Esophagus squamous epithelium (tissue), 5 donors: Measurements from ENCODE around the gene MYL11. TPM values are rescaled to one million over a fixed set of nuclear protein-coding genes. Genes with fewer than 3 reads are reported as not detected.
"Not testable (repeated sequence)": the region's sequence is repeated elsewhere in the genome, so short reads cannot be mapped to it uniquely, and the experiment has no call there.

ENCODE experiments used
- DNase-seq: peaks from one replicate; lab custom pipeline; 2025; lab: John Stamatoyannopoulos, UW
- H3K27ac ChIP-seq, 4 donors: fragments of 200-600 bp; sonication (generic); one replicate each; pipeline ENCODE4 v1.5.1; 2016 to 2019; ENCODE audit warnings: mild to moderate bottlenecking in 1 of 4
- H3K27me3 ChIP-seq, 4 donors: fragments of 200-600 bp; sonication (generic); 1 replicate in 3 of 4; 2 replicates in 1 of 4; pipeline versions ENCODE4 v1.5.1 to v1.6.0; 2017 to 2021; ENCODE audit warnings: antibody characterized with exemption in 1 of 4
- H3K36me3 ChIP-seq, 3 donors: fragments of 200-600 bp; sonication (generic); one replicate each; pipeline ENCODE4 v1.5.1; 2016 to 2019
- H3K4me1 ChIP-seq, 3 donors: fragments of 200-600 bp; sonication (generic); one replicate each; pipeline ENCODE4 v1.5.1; 2017 to 2019
- H3K4me3 ChIP-seq, 4 donors: fragments of 200-600 bp; sonication (generic); 1 replicate in 3 of 4; 2 replicates in 1 of 4; pipeline ENCODE4 v1.5.1; 2016 to 2019; ENCODE audit warnings: mild to moderate bottlenecking in 2 of 4, moderate library complexity in 1 of 4
- H3K9me3 ChIP-seq, 3 donors: fragments of 200-600 bp; sonication (generic); one replicate each; pipeline ENCODE4 v1.5.1; 2016 to 2019
- CTCF ChIP-seq, 6 experiments: fragments of 450-650 bp in 4 of 6; fragments of 200-600 bp in 2 of 6; sonication (generic) in 2 of 6; IDR thresholded peaks; one replicate each; pipeline ENCODE4 v1.5.1; 2016 to 2019; ENCODE audit warnings: antibody characterized with exemption in 6 of 6, mild to moderate bottlenecking in 4 of 6, moderate library complexity in 4 of 6
- POLR2A ChIP-seq, 4 donors: fragments of 450-650 bp; IDR thresholded peaks; one replicate each; pipeline ENCODE4 v1.6.1; 2017; ENCODE audit warnings: antibody characterized with exemption in 4 of 4, mild to moderate bottlenecking in 4 of 4, moderate library complexity in 3 of 4
- WGBS, 2 donors: methylation state at CpG; one replicate each; pipeline ENCODE4 v1.1.5; 2018; 5-methylcytosine and 5-hydroxymethylcytosine counted together
- intact Hi-C: fragments of 100-400 bp; cut with DNase I; formaldehyde crosslinking; loops from one replicate; pipeline ENCODE4 v1.15.0; 2022
- total RNA-seq, 4 donors: library from RNA; depleted of rRNA; stranded (reverse); fragments of >200 nt; gene quantifications; one replicate each; pipeline ENCODE4 v1.1.0, GENCODE V29; 2016
- donor health status: DM: yes; HTN: yes; CAD: no.

The MYL11 gene
- total RNA-seq, 4 donors from 2014 or later = not detected

- Histone ChIP-seq H3K27ac (no peak overlapping the region), H3K4me1 (peaks cover 0 to 12% (median 5%) of the 10 kb centered on the region in 3 donors), H3K9me3 (no peaks in the 10 kb centered on the region), H3K36me3 (no peaks in the 10 kb centered on the region), H3K4me3 (no peak overlapping the region), H3K27me3 (no peaks in the 10 kb centered on the region)
- intact Hi-C loops = no loop called here
- TF ChIP-seq CTCF (IDR thresholded peaks at IDR 0.05) (no peak), POLR2A (IDR thresholded peaks at IDR 0.05) (no peak)
- DNase-seq = no peak
- 36 to 56% methylated on average over 8 to 9 of the region's 13 CpGs for WGBS, 2 donors
Measured at GRCh38 chr16:30340621-30341020, 34.0 kb upstream of the MYL11 start.

GRCh38 chr16:30341971-30342370 lies 32.6 kb upstream of the MYL11 start:
- not testable (repeated sequence) for H3K36me3 ChIP-seq

GRCh38 chr16:30342751-30343490 lies 31.7 kb upstream of the MYL11 start:
- intact Hi-C loops = no loop called here
- TF ChIP-seq CTCF (IDR thresholded peaks at IDR 0.05) (no peak), POLR2A (IDR thresholded peaks at IDR 0.05) (no peak)
- no peaks in the 10 kb centered on the region for H3K27me3 ChIP-seq
- H3K27ac ChIP-seq = no peak overlapping the region
- DNase-seq = no peak
- H3K36me3 ChIP-seq = no peaks in the 10 kb centered on the region
- 91 to 96% methylated on average over 4 to 15 of the region's 32 CpGs for WGBS, 2 donors
- no peaks in the 10 kb centered on the region for H3K9me3 ChIP-seq
- no peak overlapping the region for H3K4me3 ChIP-seq
- peaks cover 0 to 5% (median 0%) of the 10 kb centered on the region in 3 donors for H3K4me1 ChIP-seq

More at GRCh38 chr16:30341971-30342370, 32.6 kb upstream of the MYL11 start:
- H3K9me3 ChIP-seq, intact Hi-C loops, H3K27me3 ChIP-seq, H3K27ac ChIP-seq, DNase-seq, H3K4me3 ChIP-seq, H3K4me1 ChIP-seq: not testable (repeated sequence)
- WGBS, 2 donors = 94% methylated on average over 8 of the region's 8 CpGs

GRCh38 chr16:30343491-30343820 lies 31.1 kb upstream of the MYL11 start:
- H3K4me3 ChIP-seq, H3K27ac ChIP-seq, H3K36me3 ChIP-seq, H3K4me1 ChIP-seq, H3K9me3 ChIP-seq, intact Hi-C loops, DNase-seq, H3K27me3 ChIP-seq: not testable (repeated sequence)
- 84 to 92% methylated on average over 5 to 11 of the region's 11 CpGs for WGBS, 2 donors

GRCh38 chr16:30346286-30346685 lies 28.3 kb upstream of the MYL11 start:
- DNase-seq = no peak
- Histone ChIP-seq H3K9me3 (no peaks in the 10 kb centered on the region), H3K27ac (no peak overlapping the region), H3K36me3 (peaks cover 3 to 13% (median 5%) of the 10 kb centered on the region in 3 donors), H3K27me3 (no peaks in the 10 kb centered on the region), H3K4me1 (peaks cover 0 to 6% (median 2%) of the 10 kb centered on the region in 3 donors), H3K4me3 (no peak overlapping the region)
- intact Hi-C loops = no loop called here
- TF ChIP-seq POLR2A (IDR thresholded peaks at IDR 0.05) (no peak), CTCF (IDR thresholded peaks at IDR 0.05) (no peak)
- WGBS, 2 donors = 84 to 92% methylated on average over 3 of the region's 3 CpGs

- Histone ChIP-seq H3K4me1 (peaks cover 13 to 24% (median 18%) of the 10 kb centered on the region in 3 donors), H3K36me3 (peaks cover 10 to 32% (median 12%) of the 10 kb centered on the region in 3 donors), H3K27ac (no peak overlapping the region), H3K27me3 (no peaks in the 10 kb centered on the region), H3K4me3 (no peak overlapping the region), H3K9me3 (no peaks in the 10 kb centered on the region)
- TF ChIP-seq POLR2A (IDR thresholded peaks at IDR 0.05) (no peak), CTCF (IDR thresholded peaks at IDR 0.05) (no peak)
- intact Hi-C loops = no loop called here
- WGBS, 2 donors = 93 to 98% methylated on average over 6 of the region's 8 CpGs
- no peak for DNase-seq
Measured at GRCh38 chr16:30348113-30348512, 26.5 kb upstream of the MYL11 start.
